ENCODE measurements around the gene PRKCB. TPM values are rescaled to one million over a fixed set of nuclear protein-coding genes. Genes with fewer than 3 reads are reported as not detected.

Gene PRKCB
- total and polyA plus RNA-seq, 2 donors from 2014 or later: 0.62 to 17.8 TPM

DNA sequence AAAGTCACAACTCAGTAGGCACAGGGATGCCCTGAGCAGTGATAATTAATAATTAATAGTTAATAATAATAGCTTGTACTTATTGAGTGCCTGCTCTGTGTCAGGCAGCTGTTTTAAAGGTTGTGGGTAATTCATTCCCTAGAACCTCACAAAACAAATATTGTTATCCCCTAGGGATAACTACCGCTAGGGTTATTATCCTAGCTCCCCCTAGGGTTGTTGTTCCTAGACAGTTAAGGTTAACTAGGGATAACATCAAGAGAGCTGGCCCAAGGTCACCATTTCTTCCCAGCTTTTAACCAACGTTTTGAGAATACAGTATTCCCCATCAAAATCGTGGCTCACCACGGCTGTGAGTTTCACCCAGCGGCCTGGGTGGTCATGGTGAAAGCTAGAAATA lies 180.1 kb downstream of the PRKCB start:
- Histone ChIP-seq H3K36me3 (ENCODE audit: control insufficient read depth in 2 of 3, insufficient read depth in 3 of 3, low read length in 3 of 3) (no peaks in the 10 kb centered on the region), H3K27me3 (ENCODE audit: control insufficient read depth, insufficient read depth, low read length) (no peaks in the 10 kb centered on the region), H3K27ac (ENCODE audit: low read depth in 2 of 2, low read length in 2 of 2) (no peak overlapping the region), H3K4me3 (ENCODE audit: low read length in 3 of 3) (no peak overlapping the region), H3K9ac (ENCODE audit: low read length in 3 of 3) (no peak overlapping the region), H3K4me1 (ENCODE audit: control insufficient read depth in 2 of 3, insufficient read depth in 2 of 3, low read depth in 1 of 3, low read length in 3 of 3) (no peaks in the 10 kb centered on the region), H3K9me3 (ENCODE audit: control insufficient read depth in 2 of 3, insufficient read depth in 1 of 3, low read length in 3 of 3) (no peaks in the 10 kb centered on the region)
- FAIRE-seq (no peak), DNase-seq (no peak)
- intact Hi-C loops (cut with DNase I): no loop called here
- no peak for TF ChIP-seq CTCF (IDR thresholded peaks at IDR 0.05; ENCODE audit: borderline replicate concordance, extremely low read depth, insufficient read depth)

DNA sequence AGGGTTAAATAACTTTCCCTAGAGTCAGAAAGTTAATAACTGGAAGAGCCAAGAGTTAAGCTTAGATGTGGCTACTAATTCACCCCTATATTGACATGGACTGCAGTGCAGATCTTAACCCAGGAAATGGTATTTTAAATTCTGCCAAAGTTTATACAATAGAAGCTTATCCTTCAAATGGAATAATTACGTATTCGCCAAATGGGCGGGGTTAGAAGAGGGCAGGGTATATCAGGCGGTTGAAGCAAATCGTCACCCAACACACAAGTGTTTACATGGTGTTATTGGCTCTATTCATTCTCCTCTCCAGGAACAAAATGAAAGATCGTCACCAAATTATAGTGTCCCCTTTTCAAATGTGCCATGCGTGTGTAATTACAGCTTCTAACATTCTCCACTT lies 182.7 kb downstream of the PRKCB start:
- Histone ChIP-seq H3K9me3 (ENCODE audit: control insufficient read depth in 2 of 3, insufficient read depth in 1 of 3, low read length in 3 of 3) (no peaks in the 10 kb centered on the region), H3K27me3 (ENCODE audit: control insufficient read depth, insufficient read depth, low read length) (no peaks in the 10 kb centered on the region), H3K9ac (ENCODE audit: low read length in 3 of 3) (no peak overlapping the region), H3K4me1 (ENCODE audit: control insufficient read depth in 2 of 3, insufficient read depth in 2 of 3, low read depth in 1 of 3, low read length in 3 of 3) (no peaks in the 10 kb centered on the region), H3K27ac (ENCODE audit: low read depth in 2 of 2, low read length in 2 of 2) (no peak overlapping the region), H3K4me3 (ENCODE audit: low read length in 3 of 3) (no peak overlapping the region), H3K36me3 (ENCODE audit: control insufficient read depth in 2 of 3, insufficient read depth in 3 of 3, low read length in 3 of 3) (no peaks in the 10 kb centered on the region)
- DNase-seq: no peak
- intact Hi-C loops (cut with DNase I): no loop called here
- FAIRE-seq: no peak
- no peak for TF ChIP-seq CTCF (IDR thresholded peaks at IDR 0.05; ENCODE audit: borderline replicate concordance, extremely low read depth, insufficient read depth)

- H3K27me3 ChIP-seq (ENCODE audit: control insufficient read depth, insufficient read depth, low read length): no peaks in the 10 kb centered on the region
- no peaks in the 10 kb centered on the region for H3K36me3 ChIP-seq (ENCODE audit: control insufficient read depth in 2 of 3, insufficient read depth in 3 of 3, low read length in 3 of 3)
- no peak for TF ChIP-seq CTCF (IDR thresholded peaks at IDR 0.05; ENCODE audit: borderline replicate concordance, extremely low read depth, insufficient read depth)
- no peak overlapping the region for H3K27ac ChIP-seq (ENCODE audit: low read depth in 2 of 2, low read length in 2 of 2)
- DNase-seq (no peak), FAIRE-seq (no peak)
- intact Hi-C loops (cut with DNase I): no loop called here
- no peak overlapping the region for H3K4me3 ChIP-seq (ENCODE audit: low read length in 3 of 3)
- H3K9ac ChIP-seq (ENCODE audit: low read length in 3 of 3): no peak overlapping the region
- H3K4me1 ChIP-seq (ENCODE audit: control insufficient read depth in 2 of 3, insufficient read depth in 2 of 3, low read depth in 1 of 3, low read length in 3 of 3): no peaks in the 10 kb centered on the region
- no peaks in the 10 kb centered on the region for H3K9me3 ChIP-seq (ENCODE audit: control insufficient read depth in 2 of 3, insufficient read depth in 1 of 3, low read length in 3 of 3)
Observed at GRCh38 chr16:24022797-24023196, 187.0 kb downstream of the PRKCB start.

DNA sequence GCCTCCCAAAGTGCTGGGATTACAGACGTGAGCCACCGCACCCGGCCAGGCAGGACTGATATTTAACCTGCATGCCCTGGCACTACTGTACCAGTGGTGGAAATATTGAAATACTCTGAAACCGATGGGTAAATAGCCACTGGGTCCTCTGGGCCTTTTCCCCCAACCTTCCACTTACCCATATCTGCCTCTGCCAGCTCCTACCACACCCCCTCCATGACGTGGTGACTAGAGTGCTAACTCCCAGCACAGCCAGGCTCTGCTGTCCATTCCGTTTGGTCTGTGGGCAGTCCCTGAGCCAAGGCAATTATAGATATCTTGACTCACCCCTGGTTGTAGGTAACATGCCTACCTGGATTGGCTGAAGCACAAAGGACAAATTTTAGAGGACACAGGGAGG lies 187.8 kb downstream of the PRKCB start:
- no peak for FAIRE-seq
- no peaks in the 10 kb centered on the region for H3K36me3 ChIP-seq (ENCODE audit: control insufficient read depth in 2 of 3, insufficient read depth in 3 of 3, low read length in 3 of 3)
- intact Hi-C loops (cut with DNase I): no loop called here

More for the DNA sequence above, 187.8 kb downstream of the PRKCB start:
- Histone ChIP-seq H3K27ac (ENCODE audit: low read depth in 2 of 2, low read length in 2 of 2) (no peak overlapping the region), H3K4me3 (ENCODE audit: low read length in 3 of 3) (no peak overlapping the region), H3K4me1 (ENCODE audit: control insufficient read depth in 2 of 3, insufficient read depth in 2 of 3, low read depth in 1 of 3, low read length in 3 of 3) (no peaks in the 10 kb centered on the region), H3K9me3 (ENCODE audit: control insufficient read depth in 2 of 3, insufficient read depth in 1 of 3, low read length in 3 of 3) (no peaks in the 10 kb centered on the region), H3K9ac (ENCODE audit: low read length in 3 of 3) (no peak overlapping the region), H3K27me3 (ENCODE audit: control insufficient read depth, insufficient read depth, low read length) (no peaks in the 10 kb centered on the region)
- TF ChIP-seq CTCF (IDR thresholded peaks at IDR 0.05; ENCODE audit: borderline replicate concordance, extremely low read depth, insufficient read depth): no peak
- no peak for DNase-seq

All from kidney (tissue), 14 donors.